GDM1 (cell line): Measurements from ENCODE around the gene VBP1.
"Not testable (repeated sequence)": the region's sequence is repeated elsewhere in the genome, so short reads cannot be mapped to it uniquely, and the experiment has no call there.

Source experiments
- DNase-seq: peaks from one replicate; lab custom pipeline; 2025; lab: John Stamatoyannopoulos, UW

Gene VBP1

GRCh38 chrX:155263854-155264628 is 47.8 kb downstream of the VBP1 start, which contains the start of gene RAB39B:
RAB39B (minus strand) TSS chrX:155264491; CDS start chrX:155264288, 203 bp downstream.
- peak; percentile 15 for DNase-seq

- DNase-seq = no peak
These were observed 50.2 kb downstream of the VBP1 start for GRCh38 chrX:155266439-155266838.

GRCh38 chrX:155267995-155268394 is 51.7 kb downstream of the VBP1 start:
- DNase-seq = not testable (repeated sequence)

- no peak for DNase-seq
These were observed 54.7 kb downstream of the VBP1 start for GRCh38 chrX:155270969-155271368.

GRCh38 chrX:155279873-155280272 is 63.6 kb downstream of the VBP1 start:
- no peak for DNase-seq
